ENCODE results near the gene SLC6A2.
"Not testable (repeated sequence)": the region's sequence is repeated elsewhere in the genome, so short reads cannot be mapped to it uniquely, and the experiment has no call there.

Gene SLC6A2

GRCh38 chr16:55655897-55656681 is at the start of gene SLC6A2:
Gene SLC6A2, plus strand, starts transcription at chr16:55655988. Its CDS starts 707 bp downstream, at chr16:55656695.
- no peak for DNase-seq (ENCODE audit: low read depth)

GRCh38 chr16:55613613-55614335 is 42.0 kb upstream of the SLC6A2 start:
- no peak for DNase-seq (ENCODE audit: low read depth)
- H3K4me3 ChIP-seq (ENCODE audit: low read depth, low read length) = no peak overlapping the region

More at GRCh38 chr16:55655897-55656681, at the start of gene SLC6A2:
- no peak within 1 kb of the TSS for H3K4me3 ChIP-seq (ENCODE audit: low read depth, low read length)

- DNase-seq (ENCODE audit: low read depth) = no peak
- no peak overlapping the region for H3K4me3 ChIP-seq (ENCODE audit: low read depth, low read length)
These were observed 40.7 kb upstream of the SLC6A2 start for GRCh38 chr16:55615071-55615470.

GRCh38 chr16:55615670-55616069 is 40.1 kb upstream of the SLC6A2 start:
- not testable (repeated sequence) for H3K4me3 ChIP-seq (ENCODE audit: low read depth, low read length); DNase-seq (ENCODE audit: low read depth)

GRCh38 chr16:55621771-55622170 is 34.0 kb upstream of the SLC6A2 start:
- H3K4me3 ChIP-seq (ENCODE audit: low read depth, low read length) = no peak overlapping the region
- no peak for DNase-seq (ENCODE audit: low read depth)

GRCh38 chr16:55622272-55622671 is 33.5 kb upstream of the SLC6A2 start:
- no peak overlapping the region for H3K4me3 ChIP-seq (ENCODE audit: low read depth, low read length)
- DNase-seq (ENCODE audit: low read depth) = no peak

GRCh38 chr16:55622930-55623561 is 32.7 kb upstream of the SLC6A2 start:
- no peak for DNase-seq (ENCODE audit: low read depth)
- no peak overlapping the region for H3K4me3 ChIP-seq (ENCODE audit: low read depth, low read length)

GRCh38 chr16:55623640-55624039 is 32.1 kb upstream of the SLC6A2 start:
- DNase-seq (ENCODE audit: low read depth) = no peak
- no peak overlapping the region for H3K4me3 ChIP-seq (ENCODE audit: low read depth, low read length)

GRCh38 chr16:55624696-55625095 is 31.1 kb upstream of the SLC6A2 start:
- H3K4me3 ChIP-seq (ENCODE audit: low read depth, low read length) = no peak overlapping the region
- no peak for DNase-seq (ENCODE audit: low read depth)

- no peak for DNase-seq (ENCODE audit: low read depth)
- no peak overlapping the region for H3K4me3 ChIP-seq (ENCODE audit: low read depth, low read length)
These were observed 29.9 kb upstream of the SLC6A2 start for GRCh38 chr16:55625843-55626242.

- DNase-seq (ENCODE audit: low read depth) = no peak
- H3K4me3 ChIP-seq (ENCODE audit: low read depth, low read length) = no peak overlapping the region
These were observed 27.4 kb upstream of the SLC6A2 start for GRCh38 chr16:55628306-55628968.

- no peak for DNase-seq (ENCODE audit: low read depth)
- H3K4me3 ChIP-seq (ENCODE audit: low read depth, low read length) = no peak overlapping the region
These were observed 25.0 kb upstream of the SLC6A2 start for GRCh38 chr16:55630774-55631173.

GRCh38 chr16:55632259-55632658 is 23.5 kb upstream of the SLC6A2 start:
- DNase-seq (ENCODE audit: low read depth) = no peak
- H3K4me3 ChIP-seq (ENCODE audit: low read depth, low read length) = no peak overlapping the region

- DNase-seq (ENCODE audit: low read depth) = no peak
- H3K4me3 ChIP-seq (ENCODE audit: low read depth, low read length) = no peak overlapping the region
These were observed 21.6 kb upstream of the SLC6A2 start for GRCh38 chr16:55634193-55634592.

GRCh38 chr16:55638256-55638655 is 17.5 kb upstream of the SLC6A2 start:
- no peak overlapping the region for H3K4me3 ChIP-seq (ENCODE audit: low read depth, low read length)
- no peak for DNase-seq (ENCODE audit: low read depth)

GRCh38 chr16:55640701-55641327 is 15.0 kb upstream of the SLC6A2 start:
- no peak overlapping the region for H3K4me3 ChIP-seq (ENCODE audit: low read depth, low read length)
- no peak for DNase-seq (ENCODE audit: low read depth)

- DNase-seq (ENCODE audit: low read depth) = no peak
- H3K4me3 ChIP-seq (ENCODE audit: low read depth, low read length) = no peak overlapping the region
These were observed 14.2 kb upstream of the SLC6A2 start for GRCh38 chr16:55641430-55642056.

GRCh38 chr16:55642611-55643010 is 13.2 kb upstream of the SLC6A2 start:
- DNase-seq (ENCODE audit: low read depth) = no peak

More at GRCh38 chr16:55642611-55643010, 13.2 kb upstream of the SLC6A2 start:
- no peak overlapping the region for H3K4me3 ChIP-seq (ENCODE audit: low read depth, low read length)

Measured in skeletal muscle cell (primary cell).